K562 (cell line): Measurements from ENCODE around the gene HSPA14. TPM values are rescaled to one million over a fixed set of nuclear protein-coding genes. Genes with fewer than 3 reads are reported as not detected.

Experiments used
- ATAC-seq: fragments of 200-7000 bp; cut with Tn5 transposase; 3 replicates; pipeline ENCODE4 v1.9.1; 2020; ENCODE audit warnings: moderate library complexity
- BruUV-seq: library from RNA; stranded (reverse); fragments of 400-500 nt; replicated peaks from 2 replicates; lab custom pipeline; 2021; lab: Mats Ljungman, UMichigan
- CTCF ChIA-PET: fragments of 300-600 bp; formaldehyde crosslinking; extraction: SDS; loops from one replicate; lab custom pipeline; 2021; ENCODE audit warnings: low intra/inter-chr PET ratio; lab: Yijun Ruan, JAX
- POLR2A ChIA-PET: fragments of 300-600, 350-650 bp; sonication (Branson Sonifier 250); formaldehyde crosslinking; extraction: SDS; loops from one replicate; lab custom pipeline; 2021; ENCODE audit warnings: antibody characterized with exemption, inconsistent platforms; lab: Yijun Ruan, JAX
- DNase-seq, 4 experiments: peaks; one replicate each; pipeline versions ENCODE4 v3.0.0 to v3.0.0-alpha.2; 2011 to 2018; ENCODE audit warnings: low spot score in 3 of 4, mixed read lengths in 3 of 4; ENCODE audit errors: extremely low read depth in 1 of 4
- FAIRE-seq: peaks from 2 replicates; lab custom pipeline; 2011; peaks lifted over from hg19 to GRCh38; lab: Jason Lieb, UNC
- H2AFZ ChIP-seq: 2 replicates; pipeline ENCODE4 v1.6.0; 2011; ENCODE audit warnings: low read depth, low read length, control low read depth, inconsistent platforms
- H3K27ac ChIP-seq: fragments of 200-600 bp; 3 replicates; pipeline ENCODE4 v1.8.0; 2011; ENCODE audit warnings: low read depth, mild to moderate bottlenecking, control low read depth, inconsistent platforms, low read length, moderate library complexity, mixed read lengths; ENCODE audit errors: extremely low read depth
- H3K27me3 ChIP-seq, 2 experiments: fragments of 300-600 bp in 1 of 2; 2 replicates in 1 of 2; 3 replicates in 1 of 2; pipeline versions ENCODE4 v1.6.0 to v1.8.0; 2011; ENCODE audit warnings: inconsistent platforms in 2 of 2, low read length in 2 of 2, mild to moderate bottlenecking in 1 of 2, mixed read lengths in 1 of 2, moderate library complexity in 1 of 2; ENCODE audit not compliant: control insufficient read depth in 2 of 2, insufficient read depth in 2 of 2
- H3K36me3 ChIP-seq: fragments of 300-600 bp; 3 replicates; pipeline ENCODE4 v1.8.0; 2011; ENCODE audit warnings: mild to moderate bottlenecking, low read length, inconsistent platforms; ENCODE audit not compliant: control insufficient read depth, insufficient read depth
- H3K4me1 ChIP-seq, 2 experiments: fragments of 200-600 bp in 1 of 2; replicated peaks in 1 of 2; 2 replicates in 1 of 2; 3 replicates in 1 of 2; pipeline versions ENCODE4 v1.5.1 to v1.8.0; 2011; ENCODE audit warnings: inconsistent platforms in 2 of 2, low read length in 2 of 2, mild to moderate bottlenecking in 1 of 2, mixed read lengths in 1 of 2, moderate library complexity in 1 of 2; ENCODE audit not compliant: control insufficient read depth in 2 of 2, insufficient read depth in 2 of 2
- H3K4me2 ChIP-seq: 2 replicates; pipeline ENCODE4 v1.6.1; 2011; ENCODE audit warnings: low read length, control low read depth, inconsistent platforms, mixed read lengths; ENCODE audit not compliant: insufficient read depth
- H3K4me3 ChIP-seq: fragments of 200-600 bp; sonication (generic), shearing (Covaris generic); 2 replicates; pipeline ENCODE4 v1.5.1; 2016; ENCODE audit warnings: control low read depth, inconsistent platforms
- H3K79me2 ChIP-seq: fragments of 200-600 bp; 3 replicates; pipeline ENCODE4 v1.8.0; 2011; ENCODE audit warnings: low read length, inconsistent platforms; ENCODE audit not compliant: control insufficient read depth, insufficient read depth
- H3K9ac ChIP-seq, 2 experiments: 2 replicates each; pipeline versions ENCODE4 v1.6.0 to v1.6.1; 2011; ENCODE audit warnings: low read depth in 2 of 2, low read length in 2 of 2, control low read depth in 1 of 2, inconsistent platforms in 1 of 2, mild to moderate bottlenecking in 1 of 2, mixed read lengths in 1 of 2; ENCODE audit not compliant: insufficient read depth in 1 of 2
- H3K9me1 ChIP-seq: one replicate; pipeline ENCODE4 v1.6.0; 2011; ENCODE audit warnings: inconsistent platforms, mild to moderate bottlenecking, low read length, moderate library complexity; ENCODE audit not compliant: control insufficient read depth, insufficient read depth
- H3K9me3 ChIP-seq: replicated peaks from 2 replicates; pipeline ENCODE4 v1.5.1; 2011; ENCODE audit warnings: low read depth, low read length, inconsistent platforms; ENCODE audit not compliant: control insufficient read depth, insufficient read depth
- H4K20me1 ChIP-seq: replicated peaks from 2 replicates; pipeline ENCODE4 v1.6.1; 2011; ENCODE audit warnings: low read length, inconsistent platforms, mixed read lengths; ENCODE audit not compliant: control insufficient read depth, insufficient read depth
- CTCF ChIP-seq, 3 experiments: IDR thresholded peaks in 2 of 3; conservative IDR thresholded peaks in 1 of 3; 2 replicates each; pipeline ENCODE4 v1.5.1; 2011 to 2012; ENCODE audit warnings: low read length in 3 of 3, mild to moderate bottlenecking in 3 of 3, control low read depth in 2 of 3, improper control_type of control experiment in 1 of 3, inconsistent platforms in 1 of 3, low read depth in 1 of 3, mixed read lengths in 1 of 3, moderate library complexity in 1 of 3; ENCODE audit not compliant: insufficient read depth in 2 of 3
- FOXA3 ChIP-seq, 2 experiments: fragments of 450-650 bp in 1 of 2; sonication (generic) in 1 of 2; formaldehyde crosslinking; IDR thresholded peaks in 1 of 2; conservative IDR thresholded peaks in 1 of 2; 2 replicates each; pipeline versions ENCODE4 v1.4.0 to v1.8.0; 2020 to 2022; ENCODE audit warnings: mild to moderate bottlenecking in 2 of 2, missing genetic modification reagents in 1 of 2
- MEIS2 ChIP-seq: fragments of 450-650 bp; IDR thresholded peaks from 2 replicates; pipeline ENCODE4 v1.6.1; 2014; ENCODE audit warnings: mild to moderate bottlenecking; ENCODE audit not compliant: partially characterized antibody
- MIER1 ChIP-seq: fragments of 450-650 bp; IDR thresholded peaks from 2 replicates; pipeline ENCODE4 v1.6.1; 2016; ENCODE audit warnings: antibody characterized with exemption, mild to moderate bottlenecking, low read depth
- POLR3A ChIP-seq: IDR thresholded peaks from 2 replicates; pipeline ENCODE4 v1.6.1; 2011; ENCODE audit warnings: borderline replicate concordance, mild to moderate bottlenecking, moderate library complexity; ENCODE audit not compliant: insufficient read length, insufficient read depth; ENCODE audit errors: extremely low read depth
- RAD21 ChIP-seq, 2 experiments: fragments of 250-450 bp in 1 of 2; fragments of 450-650 bp in 1 of 2; sonication (Bioruptor Pico) in 1 of 2; formaldehyde crosslinking in 1 of 2; IDR thresholded peaks in 1 of 2; conservative IDR thresholded peaks in 1 of 2; 2 replicates each; pipeline versions ENCODE4 v1.4.0 to v1.8.0; 2020 to 2022; ENCODE audit warnings: mild to moderate bottlenecking in 2 of 2, moderate library complexity in 1 of 2
- SREBF2 ChIP-seq: sonication (generic); formaldehyde crosslinking; IDR thresholded peaks from 2 replicates; pipeline ENCODE4 v1.4.0; 2020; ENCODE audit warnings: mild to moderate bottlenecking, missing genetic modification reagents
- TRIM24 ChIP-seq, 2 experiments: fragments of 450-650 bp; IDR thresholded peaks; 2 replicates each; pipeline ENCODE4 v1.6.1; 2016
- ZKSCAN8 ChIP-seq: fragments of 200-800 bp; sonication (Bioruptor generic); IDR thresholded peaks from 2 replicates; pipeline ENCODE4 v1.6.1; 2016; ENCODE audit warnings: missing genetic modification characterization, missing compliant biosample characterization
- ZNF3 ChIP-seq: fragments of 250-450 bp; sonication (Bioruptor Pico); IDR thresholded peaks from 2 replicates; pipeline ENCODE4 v1.5.0; 2021; ENCODE audit warnings: mild to moderate bottlenecking, moderate library complexity
- ZNF668 ChIP-seq: fragments of 250-450 bp; sonication (Bioruptor Pico); IDR thresholded peaks from 2 replicates; pipeline ENCODE4 v1.8.0; 2022; ENCODE audit warnings: mild to moderate bottlenecking, inconsistent platforms
- ZNF778 ChIP-seq: fragments of 450-650 bp; formaldehyde crosslinking; IDR thresholded peaks from 2 replicates; pipeline ENCODE4 v1.4.0; 2020; ENCODE audit warnings: mild to moderate bottlenecking, moderate library complexity
- ZSCAN32 ChIP-seq: fragments of 450-650 bp; formaldehyde crosslinking; IDR thresholded peaks from 2 replicates; pipeline ENCODE4 v1.4.0; 2020; ENCODE audit warnings: mild to moderate bottlenecking, moderate library complexity
- WGBS: fragments of 100-300 bp; shearing (Covaris generic); methylation state at CpG from one replicate; pipeline ENCODE4 v1.1.6; 2016; ENCODE audit warnings: low coverage, mixed read lengths; ENCODE audit not compliant: insufficient coverage; ENCODE audit errors: missing lambda C conversion rate; 5-methylcytosine and 5-hydroxymethylcytosine counted together
- in situ Hi-C: fragments of 300-500 bp; cut with MboI; formaldehyde crosslinking; loops from 4 replicates; pipeline ENCODE4 v1.15.0; 2018; ENCODE audit warnings: inconsistent platforms, mixed read lengths
- intact Hi-C: fragments of 100-400 bp; cut with micrococcal nuclease; formaldehyde crosslinking; loops from 2 replicates; pipeline ENCODE4 v1.14.2; 2022
- polyA plus RNA-seq, 8 experiments: library from polyadenylated mRNA; depleted of rRNA in 4 of 8; stranded (reverse) in 5 of 8; unstranded in 3 of 8; fragments of >200 nt; fragmentation: Nextera tagmentation in 2 of 8; fragmentation: Illumina TruSeq in 1 of 8; extraction: Ambion mirVana in 2 of 8; extraction: Trizol in 1 of 8; gene quantifications; 2 replicates each; pipeline versions ENCODE4 v1.2.1 to v1.2.3, GENCODE V29; 2011 to 2014; ENCODE audit warnings: inconsistent platforms in 1 of 8, missing spikeins in 1 of 8
- total RNA-seq, 7 experiments: library from RNA; depleted of rRNA in 6 of 7; stranded (reverse); fragments of >200 nt in 6 of 7; fragmentation: Illumina TruSeq in 2 of 7; extraction: Trizol in 2 of 7; gene quantifications; 2 replicates each; pipeline versions ENCODE4 v1.2.1 to v1.2.3, GENCODE V29; 2011 to 2021; ENCODE audit warnings: low replicate concordance in 1 of 7

Gene HSPA14
- total and polyA plus RNA-seq, 9 of the 15 experiments (the other 6 are each of a cell fraction or from before 2014, with no cell fraction given), result 41.9 to 75.0 (median 63.2) TPM

GRCh38 chr10:14801723-14802122 lies 36.4 kb upstream of the HSPA14 start:
- POLR2A ChIA-PET, result no interaction called here

More at GRCh38 chr10:14801723-14802122, 36.4 kb upstream of the HSPA14 start:
- Histone ChIP-seq H4K20me1 (no peaks in the 10 kb centered on the region; the same call in 1 of the 2 replicates), H3K4me3 (no peak overlapping the region)
- in situ Hi-C loops, result no loop called here
- CTCF ChIA-PET, result no interaction called here
- intact Hi-C loops, result no loop called here
- TF ChIP-seq ZNF3 (CRISPR knock-in tag) (no peak), MEIS2 (no peak), ZNF668 (CRISPR knock-in tag) (no peak), ZSCAN32 (CRISPR knock-in tag) (no peak), MIER1 (no peak), FOXA3 (CRISPR knock-in tag; conservative IDR thresholded peaks at IDR 0.05 in 1 of 2, IDR thresholded peaks at IDR 0.05 in 1 of 2) (no peak), ZNF778 (CRISPR knock-in tag) (no peak), TRIM24 (IDR thresholded peaks at IDR 0.05) (no peak), POLR3A (no peak), SREBF2 (CRISPR knock-in tag) (no peak), ZKSCAN8 (CRISPR knock-in tag) (no peak), CTCF (IDR thresholded peaks at IDR 0.05 in 2 of 3, conservative IDR thresholded peaks at IDR 0.05 in 1 of 3; ENCODE audit: insufficient read depth in 2 of 3, low read depth in 1 of 3, low read length in 3 of 3) (peak in 2 of 3 experiments; percentile 16 to 19; a peak in 1 of 6 replicates), RAD21 (CRISPR knock-in tag; conservative IDR thresholded peaks at IDR 0.05 in 1 of 2, IDR thresholded peaks at IDR 0.05 in 1 of 2) (peak in 1 of 2 experiments; percentile 25; a peak in 1 of 4 replicates)
- TF ChIP-seq, all 486 proteins: peak for 2
- Histone ChIP-seq H3K27me3 (peaks cover 0 to 8% of the 10 kb centered on the region in 2 experiments; a peak in 4 of 5 replicates), H3K79me2 (no peaks in the 10 kb centered on the region), H3K9me1 (no peaks in the 10 kb centered on the region), H3K36me3 (no peaks in the 10 kb centered on the region), H3K9me3 (no peaks in the 10 kb centered on the region), H3K4me1 (no peaks in the 10 kb centered on the region), H3K9ac (no peak overlapping the region), H3K27ac (no peak overlapping the region), H2AFZ (no peak overlapping the region), H3K4me2 (no peak overlapping the region)
- WGBS, result 0% methylated on average over 5 of the region's 5 CpGs
- ATAC-seq (0 out of 3 replicates have a peak, but pooled peaks have one; percentile 34), DNase-seq (no peak), FAIRE-seq (no peak)
- BruUV-seq, result no TSS peak
